HG03520 (cell line): Measurements from ENCODE around the gene SPEM3.
"Not testable (repeated sequence)": the region's sequence is repeated elsewhere in the genome, so short reads cannot be mapped to it uniquely, and the experiment has no call there.

Experiments used
- ATAC-seq: cut with Tn5 transposase; IDR thresholded peaks from one replicate; pipeline ENCODE4 v1.9.1; 2021; ENCODE audit warnings: mild to moderate bottlenecking, moderate library complexity; ENCODE audit not compliant: unreplicated experiment

The SPEM3 gene

DNA sequence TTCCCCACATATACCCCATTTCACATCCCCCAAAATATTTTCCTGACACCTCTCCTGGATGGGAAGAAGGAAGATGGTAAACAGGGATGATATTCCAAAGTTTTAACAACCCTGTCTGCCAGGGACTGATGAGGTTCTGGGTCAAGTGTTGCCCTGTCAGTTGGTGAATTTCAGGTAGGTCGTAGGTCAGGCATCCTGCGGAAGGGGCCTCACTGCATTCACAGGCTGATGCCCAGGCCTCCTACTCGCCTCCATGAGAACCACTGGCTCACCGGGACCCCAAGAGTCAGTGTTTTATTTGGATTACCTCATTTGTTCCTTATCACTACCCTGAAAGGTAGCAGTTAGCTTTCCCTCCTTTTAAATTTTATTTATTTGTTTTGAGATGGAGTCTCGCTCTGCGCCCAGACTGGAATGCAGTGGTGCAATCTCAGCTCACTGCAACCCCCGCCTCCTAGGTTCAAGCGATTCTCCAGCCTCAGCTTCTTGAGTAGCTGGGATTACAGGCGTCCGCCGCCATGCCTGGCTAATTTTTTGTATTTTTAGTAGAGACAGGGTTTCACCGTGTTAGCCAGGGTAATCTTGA is 40.2 kb downstream of the SPEM3 start:
- ATAC-seq: no peak

DNA sequence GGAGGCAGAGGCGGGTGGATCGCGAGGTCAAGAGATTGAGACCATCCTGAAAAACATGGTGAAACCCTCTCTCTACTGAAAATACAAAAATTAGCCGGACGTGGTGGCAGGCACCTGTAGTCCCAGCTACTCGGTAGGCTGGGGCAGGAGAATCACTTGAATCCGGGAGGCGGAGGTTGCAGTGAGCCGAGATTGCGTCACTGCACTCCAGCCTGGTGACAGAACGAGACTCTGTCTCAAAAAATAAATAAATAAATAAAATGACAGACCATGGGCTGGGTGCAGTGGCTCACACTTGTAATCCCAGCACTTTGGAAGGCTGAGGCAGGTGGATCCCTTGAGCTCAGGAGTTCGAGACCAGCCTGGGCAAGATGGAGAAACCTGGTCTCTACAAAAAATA is 41.2 kb downstream of the SPEM3 start:
- not testable (repeated sequence) for ATAC-seq

DNA sequence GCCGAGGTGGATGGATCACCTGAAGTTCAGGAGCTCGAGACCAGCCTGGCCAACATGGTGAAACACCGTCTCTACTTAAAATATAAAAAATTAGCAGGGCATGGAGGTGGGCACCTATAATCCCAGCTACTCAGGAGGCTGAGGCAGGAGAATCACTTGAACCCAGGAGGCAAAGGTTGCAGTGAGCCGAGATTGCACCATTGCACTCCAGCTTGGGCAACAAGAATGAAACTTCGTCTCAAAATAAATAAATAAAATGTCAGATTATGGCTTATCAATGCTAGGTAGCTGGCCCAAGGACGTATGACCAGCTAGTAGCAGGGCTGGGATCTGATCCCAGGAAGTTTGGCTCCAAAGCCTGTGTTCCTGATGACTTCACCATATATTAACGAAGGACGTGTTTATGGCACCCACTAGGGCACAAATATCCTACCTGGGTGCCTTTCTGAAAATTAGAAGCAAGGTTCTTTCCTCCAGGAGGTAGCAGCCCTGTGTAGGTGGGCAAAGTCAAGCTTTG is 41.9 kb downstream of the SPEM3 start:
- not testable (repeated sequence) for ATAC-seq

GRCh38 chr17:7471729-7472128 is 43.1 kb downstream of the SPEM3 start:
- no peak for ATAC-seq

DNA sequence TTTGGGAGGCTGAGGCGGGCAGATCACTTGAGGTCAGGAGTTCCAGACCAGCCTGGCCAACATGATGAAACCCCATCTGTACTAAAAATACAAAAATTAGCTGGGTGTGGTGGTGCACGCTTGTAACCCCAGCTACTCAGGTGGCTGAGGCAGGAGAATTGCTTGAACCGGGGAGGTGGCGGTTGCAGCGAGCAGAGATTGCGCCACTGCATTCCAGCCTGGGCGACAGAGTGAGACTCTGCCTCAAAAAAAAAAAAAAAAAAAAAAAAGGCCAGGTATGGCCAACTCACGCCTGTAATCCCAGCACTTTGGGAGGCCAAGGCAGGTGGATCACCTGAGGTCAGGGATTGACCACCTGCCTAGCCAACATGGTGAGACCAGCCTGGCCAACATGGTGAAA is 46.1 kb downstream of the SPEM3 start:
- ATAC-seq: not testable (repeated sequence)

DNA sequence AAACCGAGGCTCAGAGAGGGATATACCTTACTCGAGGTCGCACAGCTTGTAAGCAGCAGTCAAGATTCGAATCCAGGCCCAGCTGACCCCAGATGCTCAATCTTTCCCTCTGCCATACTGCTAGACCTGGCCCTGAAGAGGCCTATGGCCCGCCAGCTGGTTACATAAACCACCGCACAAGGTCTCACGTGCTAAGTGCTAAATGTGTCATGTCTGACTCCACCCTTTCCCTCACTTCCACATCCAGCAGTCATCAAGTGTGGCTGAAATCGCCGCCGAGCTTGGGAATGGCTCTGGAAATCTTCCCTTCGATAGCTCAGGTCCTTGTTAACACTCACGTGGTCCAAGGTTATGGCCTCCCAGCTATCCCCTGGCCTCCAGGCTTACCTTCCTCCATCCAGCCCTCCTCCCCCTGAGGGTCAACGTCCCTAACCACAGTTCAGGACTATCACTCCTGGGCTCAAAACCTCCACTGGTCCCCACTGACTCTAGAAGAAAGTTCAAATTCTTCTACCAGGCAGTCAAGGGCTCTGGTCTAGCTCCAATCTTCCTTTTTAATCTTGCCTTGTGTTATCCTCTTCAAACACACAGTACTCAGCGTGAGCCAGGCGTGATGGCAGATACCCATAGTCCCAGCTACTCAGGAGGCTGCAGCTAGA is 47.2 kb downstream of the SPEM3 start:
- no peak for ATAC-seq

DNA sequence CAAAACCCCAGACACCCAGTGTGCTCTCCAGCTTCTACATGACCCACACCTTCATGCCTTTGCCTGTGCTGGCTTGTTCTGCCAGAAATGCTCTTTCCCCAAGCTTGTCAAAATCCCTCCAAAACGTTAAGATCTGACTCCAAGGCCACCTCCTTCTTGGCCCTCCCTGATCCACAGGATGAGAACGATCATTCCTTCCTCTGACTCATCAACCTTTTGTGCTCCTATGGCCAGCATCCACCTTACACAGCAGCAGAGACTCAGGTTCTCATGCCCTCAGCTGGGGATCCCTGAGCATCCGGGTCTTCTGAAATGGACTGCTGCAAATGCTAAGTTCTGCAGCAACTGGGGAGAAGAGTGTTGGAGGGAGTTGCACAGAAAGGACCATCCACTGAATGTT is 47.8 kb downstream of the SPEM3 start:
- ATAC-seq: no peak

GRCh38 chr17:7476951-7477350 is 48.3 kb downstream of the SPEM3 start:
- ATAC-seq: no peak

- ATAC-seq: no peak
Observed at GRCh38 chr17:7477392-7478275, 49.0 kb downstream of the SPEM3 start.

DNA sequence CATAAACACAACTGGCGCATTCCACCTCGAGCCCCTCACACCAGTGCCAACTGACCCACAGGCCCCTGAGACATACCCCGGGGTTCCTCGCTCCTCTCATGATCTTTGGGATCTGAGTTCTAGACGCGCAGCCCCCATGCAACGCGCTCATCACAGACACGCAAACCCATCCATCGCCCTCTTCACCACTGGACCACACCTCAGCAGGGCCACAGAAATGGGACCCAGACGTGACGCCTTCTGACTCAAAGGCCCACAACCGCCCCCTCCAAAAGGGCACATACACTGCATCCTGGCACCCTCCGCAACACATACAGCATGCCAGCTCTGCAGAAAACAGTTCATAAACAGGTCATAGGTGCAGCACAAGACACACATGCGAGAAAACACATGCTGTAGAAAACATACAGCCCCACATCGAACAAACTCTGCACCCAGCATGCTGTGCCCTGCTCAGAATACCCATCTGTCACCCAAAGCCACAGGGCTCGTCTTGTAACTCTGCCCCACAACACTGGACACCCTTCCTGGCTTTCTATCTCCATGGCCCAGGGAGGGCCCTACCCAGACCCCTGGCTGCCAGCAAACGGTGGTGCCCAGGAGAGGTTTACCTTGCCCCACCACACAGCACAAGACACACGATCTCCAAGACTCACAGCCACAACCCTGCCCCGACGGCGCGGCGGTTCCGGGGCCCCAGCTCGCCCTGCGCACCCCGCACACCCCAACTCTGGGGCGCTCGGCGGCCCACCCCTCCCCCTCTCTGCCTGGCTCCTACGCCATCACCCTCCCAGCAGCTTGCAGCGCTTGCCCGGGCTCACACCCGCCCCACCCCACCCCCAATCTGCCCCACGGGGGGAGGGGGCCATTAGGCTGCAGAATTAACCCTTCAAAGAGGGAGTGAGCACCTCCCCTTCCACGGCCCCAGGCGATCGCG is 49.9 kb downstream of the SPEM3 start:
- no peak for ATAC-seq

DNA sequence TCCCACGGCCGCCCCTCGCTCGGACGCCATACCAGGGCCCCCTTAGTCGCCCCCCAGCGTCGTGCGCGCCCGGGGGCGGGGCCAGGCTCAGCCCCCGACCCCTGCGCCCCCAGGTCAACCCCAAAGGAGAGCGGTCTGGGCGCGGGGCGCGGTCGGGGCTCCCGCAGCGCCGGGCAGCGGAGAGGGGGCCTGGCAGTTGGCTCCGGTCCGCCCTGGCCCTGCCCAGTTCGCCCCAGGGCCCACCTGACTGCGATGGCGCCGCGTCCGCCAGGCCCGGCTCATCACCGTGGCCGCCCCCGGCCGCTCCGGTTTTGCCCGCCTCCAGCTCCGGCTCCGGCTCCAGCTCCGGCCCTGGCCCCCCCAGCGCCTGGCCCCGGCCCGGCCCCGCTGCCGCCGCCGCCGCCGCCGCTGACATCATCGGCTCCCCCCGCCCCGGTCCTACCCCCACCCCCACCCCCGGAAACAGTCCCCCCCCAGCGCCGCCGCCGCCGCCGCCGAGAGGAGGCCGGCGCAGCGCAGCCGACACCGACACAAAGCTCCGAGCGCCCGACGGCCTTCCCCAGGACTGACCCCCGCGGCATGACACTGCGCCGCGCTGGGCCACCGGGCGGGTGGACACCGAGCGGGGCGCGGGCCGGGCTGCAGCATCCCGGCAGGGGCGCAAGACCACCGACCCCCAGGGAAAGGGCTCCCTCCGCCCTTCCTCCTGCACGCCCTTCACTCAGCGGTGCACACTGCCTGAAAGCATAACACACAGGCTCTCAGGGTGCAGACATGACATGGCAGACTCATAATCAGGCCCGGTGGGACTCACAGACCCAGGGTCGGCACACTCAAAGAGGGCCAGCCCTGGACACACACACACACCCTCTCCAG is 50.8 kb downstream of the SPEM3 start, which contains the start of gene ZBTB4:
TSS of gene ZBTB4 (minus strand) at position 419 of the 876 bp plus-strand sequence. CDS start 12,830 bp downstream, outside the sequence.
- ATAC-seq: no peak

GRCh38 chr17:7480089-7480384 is 51.4 kb downstream of the SPEM3 start:
- no peak for ATAC-seq

- ATAC-seq: not testable (repeated sequence)
Observed at GRCh38 chr17:7481275-7481674, 52.6 kb downstream of the SPEM3 start, which contains the start of gene SLC35G6. Gene SLC35G6 (plus strand): TSS chr17:7481446. CDS start chr17:7481517, 71 bp downstream.

- not testable (repeated sequence) for ATAC-seq
Observed at GRCh38 chr17:7481842-7482741, 53.4 kb downstream of the SPEM3 start.
